ENCODE results near the gene ESYT3.
"Not testable (repeated sequence)": the region's sequence is repeated elsewhere in the genome, so short reads cannot be mapped to it uniquely, and the experiment has no call there.

The ESYT3 gene

GRCh38 chr3:138449490-138449889, 15.1 kb downstream of the ESYT3 start:
- no peak for TF ChIP-seq CTCF (IDR thresholded peaks at IDR 0.05; ENCODE audit: low read depth, low read length, missing control alignments)
- DNase-seq (ENCODE audit: low read depth), result no peak
- no peak overlapping the region for H3K4me3 ChIP-seq (ENCODE audit: low read depth, low read length)

GRCh38 chr3:138450181-138450580, 15.8 kb downstream of the ESYT3 start:
- TF ChIP-seq CTCF (IDR thresholded peaks at IDR 0.05; ENCODE audit: low read depth, low read length, missing control alignments), result no peak
- H3K4me3 ChIP-seq (ENCODE audit: low read depth, low read length), result no peak overlapping the region
- no peak for DNase-seq (ENCODE audit: low read depth)

- DNase-seq (ENCODE audit: low read depth), result no peak
- no peak for TF ChIP-seq CTCF (IDR thresholded peaks at IDR 0.05; ENCODE audit: low read depth, low read length, missing control alignments)
- no peak overlapping the region for H3K4me3 ChIP-seq (ENCODE audit: low read depth, low read length)
Measured at GRCh38 chr3:138450704-138451424, 16.4 kb downstream of the ESYT3 start.

- no peak for DNase-seq (ENCODE audit: low read depth)
- H3K4me3 ChIP-seq (ENCODE audit: low read depth, low read length), result no peak overlapping the region
- no peak for TF ChIP-seq CTCF (IDR thresholded peaks at IDR 0.05; ENCODE audit: low read depth, low read length, missing control alignments)
Measured at GRCh38 chr3:138451595-138452162, 17.3 kb downstream of the ESYT3 start.

- DNase-seq (ENCODE audit: low read depth), result no peak
- no peak for TF ChIP-seq CTCF (IDR thresholded peaks at IDR 0.05; ENCODE audit: low read depth, low read length, missing control alignments)
- H3K4me3 ChIP-seq (ENCODE audit: low read depth, low read length), result no peak overlapping the region
Measured at GRCh38 chr3:138452436-138452835, 18.0 kb downstream of the ESYT3 start.

- not testable (repeated sequence) for DNase-seq (ENCODE audit: low read depth); H3K4me3 ChIP-seq (ENCODE audit: low read depth, low read length)
Measured at GRCh38 chr3:138453940-138454339, 19.5 kb downstream of the ESYT3 start.

GRCh38 chr3:138455801-138456716, 21.6 kb downstream of the ESYT3 start:
- DNase-seq (ENCODE audit: low read depth), result no peak
- no peak overlapping the region for H3K4me3 ChIP-seq (ENCODE audit: low read depth, low read length)
- no peak for TF ChIP-seq CTCF (IDR thresholded peaks at IDR 0.05; ENCODE audit: low read depth, low read length, missing control alignments)
